ENCODE measurements around the gene ZDHHC14. TPM values are rescaled to one million over a fixed set of nuclear protein-coding genes. Genes with fewer than 3 reads are reported as not detected.
A peak's percentile ranks its signal among the peaks of the same experiment; 100 is the strongest.

The ZDHHC14 gene
- polyA plus RNA-seq, 10 donors = 4.6 to 8.5 (median 5.5) TPM

DNA sequence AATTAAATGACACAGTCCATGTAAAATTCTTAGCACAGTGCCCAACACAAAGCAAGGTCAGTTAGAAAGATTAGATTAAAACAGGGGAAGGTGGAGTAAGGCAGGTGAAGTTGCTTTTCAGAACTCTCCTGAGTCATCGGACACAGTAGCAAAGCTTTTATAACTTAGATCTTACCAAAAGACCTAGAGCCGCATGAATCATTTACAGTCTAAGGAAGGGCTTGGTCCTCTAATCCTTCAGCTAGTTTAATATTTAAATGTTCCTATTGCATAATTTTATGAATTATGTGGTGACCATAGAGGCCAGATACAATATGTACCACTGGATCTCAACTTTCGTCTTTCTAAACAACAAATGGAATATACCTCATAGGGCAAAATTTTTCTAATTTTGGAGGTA is 240.0 kb downstream of the ZDHHC14 start:
- DNase-seq = no peak

DNA sequence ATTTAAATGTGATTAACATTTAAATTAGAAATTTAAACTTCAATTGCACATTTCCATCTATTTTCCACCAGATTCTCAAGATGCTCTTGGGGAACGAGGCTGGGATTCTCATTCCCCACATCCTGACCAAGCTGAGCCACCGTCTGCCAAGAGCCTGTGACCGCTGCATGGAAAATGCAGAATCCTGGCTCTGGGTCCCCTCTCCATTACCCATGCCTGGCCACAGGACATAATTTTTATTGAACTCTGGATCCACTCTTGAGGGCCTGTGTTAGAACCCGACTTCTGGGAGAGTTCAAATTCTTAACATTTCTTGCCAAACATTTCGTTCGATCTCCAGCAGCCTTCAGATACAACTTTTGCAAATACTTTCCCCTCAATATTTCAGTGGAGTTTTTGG is 240.4 kb downstream of the ZDHHC14 start:
- peak in 2 of 3 donors; percentile 70 to 83 for DNase-seq

DNA sequence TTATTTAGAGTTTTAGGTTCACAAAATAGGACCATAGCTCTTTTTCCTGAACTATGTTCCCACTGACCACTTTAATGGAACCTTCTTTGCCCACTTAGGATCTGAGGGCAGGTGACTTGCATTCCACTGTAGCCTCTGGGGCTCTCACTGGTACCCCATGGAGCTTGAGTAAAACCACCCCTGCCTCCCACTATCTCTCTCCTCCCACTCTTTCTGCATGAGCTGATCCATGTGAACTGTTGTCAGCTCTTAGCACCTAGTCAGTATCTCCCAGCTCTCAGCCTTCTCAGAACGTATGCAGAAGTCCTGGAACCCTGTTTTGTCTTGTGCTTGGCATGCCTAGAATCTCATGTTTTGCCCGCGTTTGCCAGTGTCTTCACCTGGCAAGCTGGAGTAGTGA is 241.4 kb downstream of the ZDHHC14 start:
- DNase-seq = no peak

DNA sequence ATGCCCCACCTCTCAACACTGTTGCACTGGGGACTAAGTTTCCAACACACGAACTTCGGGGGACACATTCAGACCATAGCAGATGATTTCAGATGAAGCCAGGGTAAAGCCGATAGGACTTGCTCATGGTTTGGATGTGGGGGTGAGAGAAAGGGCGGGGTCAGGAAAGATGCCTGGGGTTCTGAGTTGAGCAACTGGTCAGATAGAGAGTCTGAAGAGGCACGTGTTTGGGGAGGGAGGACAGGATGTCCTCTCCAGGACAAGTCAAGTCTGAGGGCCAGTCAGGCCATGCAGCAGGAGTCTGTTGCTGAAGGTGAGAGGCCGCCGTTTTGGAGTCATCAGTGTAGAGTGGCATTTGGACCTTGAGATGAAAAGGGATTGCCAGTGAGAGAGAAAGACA is 244.1 kb downstream of the ZDHHC14 start:
- no peak for DNase-seq

DNA sequence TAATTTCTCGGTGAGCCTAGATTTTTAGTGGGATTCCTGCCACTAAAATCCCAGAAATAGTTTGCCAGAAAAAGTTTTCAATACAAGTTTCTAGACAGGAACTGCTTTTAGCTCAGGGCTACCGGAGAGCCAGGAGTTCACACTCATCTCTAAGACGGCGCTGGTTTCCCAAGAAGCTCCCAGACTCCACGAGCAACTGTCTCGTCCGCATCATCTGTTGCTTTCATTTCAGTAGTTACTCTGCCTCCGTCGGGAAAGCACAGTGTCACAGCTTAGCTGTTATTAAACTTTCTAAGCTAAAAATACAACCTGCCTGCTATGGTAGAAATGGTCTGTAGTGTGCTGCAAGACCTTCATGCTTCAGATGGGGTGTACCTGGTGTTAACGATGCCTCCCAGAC is 244.8 kb downstream of the ZDHHC14 start:
- peak in 1 of 3 donors; percentile 50 for DNase-seq

DNA sequence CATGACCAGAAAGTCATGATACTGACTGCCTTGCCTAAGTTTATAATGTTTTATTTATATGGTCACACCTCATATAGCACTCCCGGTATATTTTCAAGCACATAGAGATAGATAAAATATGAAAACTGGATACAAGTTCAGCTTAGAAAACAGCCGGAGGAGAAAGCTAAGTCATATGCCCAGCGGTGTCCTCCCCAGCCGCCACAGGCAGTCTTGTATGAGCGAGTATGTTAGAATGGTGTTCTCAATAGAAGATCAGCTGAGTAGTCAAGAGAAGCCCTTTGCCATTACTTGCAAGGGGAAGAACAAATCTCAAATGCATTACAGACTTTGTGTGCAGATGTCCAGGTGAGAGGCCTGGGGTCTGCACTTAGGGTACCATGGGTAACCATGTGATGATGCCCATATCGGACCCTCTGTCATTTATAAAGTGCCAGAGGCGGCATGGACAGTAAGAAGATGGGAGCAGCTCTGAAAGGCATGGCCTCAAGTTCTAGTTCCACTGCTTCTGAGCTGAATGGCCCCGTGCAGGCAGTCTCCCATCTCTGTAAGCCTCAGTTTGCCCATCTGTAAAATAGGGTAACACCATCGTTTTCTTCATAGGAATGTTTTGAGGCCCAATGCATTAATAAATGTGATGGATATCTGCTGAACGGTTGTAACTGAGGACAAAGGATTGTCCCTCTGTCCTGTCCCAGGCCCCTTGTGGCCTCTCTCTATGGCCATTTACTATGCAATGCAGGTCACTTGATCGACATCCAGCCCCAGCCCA is 246.4 kb downstream of the ZDHHC14 start:
- no peak for DNase-seq

DNA sequence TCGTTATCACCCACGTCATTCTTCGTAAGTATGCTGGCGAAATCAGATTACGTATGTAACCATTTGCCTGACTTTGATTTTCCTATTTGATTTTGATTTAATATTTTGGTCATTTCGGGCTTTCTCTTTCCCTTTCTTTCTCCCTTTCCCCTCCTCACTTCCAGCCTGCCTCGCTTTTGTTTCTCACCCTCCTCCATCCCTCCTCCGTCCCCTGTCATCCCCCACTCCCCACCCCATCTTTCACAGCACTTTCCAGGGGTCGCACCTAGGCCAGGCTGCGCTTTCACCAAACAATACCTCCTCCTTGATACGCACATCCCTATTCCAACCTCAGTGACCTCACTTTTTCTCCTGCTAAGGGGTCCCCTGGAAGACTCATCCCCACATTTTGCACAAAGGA is 247.5 kb downstream of the ZDHHC14 start:
- no peak for DNase-seq

DNA sequence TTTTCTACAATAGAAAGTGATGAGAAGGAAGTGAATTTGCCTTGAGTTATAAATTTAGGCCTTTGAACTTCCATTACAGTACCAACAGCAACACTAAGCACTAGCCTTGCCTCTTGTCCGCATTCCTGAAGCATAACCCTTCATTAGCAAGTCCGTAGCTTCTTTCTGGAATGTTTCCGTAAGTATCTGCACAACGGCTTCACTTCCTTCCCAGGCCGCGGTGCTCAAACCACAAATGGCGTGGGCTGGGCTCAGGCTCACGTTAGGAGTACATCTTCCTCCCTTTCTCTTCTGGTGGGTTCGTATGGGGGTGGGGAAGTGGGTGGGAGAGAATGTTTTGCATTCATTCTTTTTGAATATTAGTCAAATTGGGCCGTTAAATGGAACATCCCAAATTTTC is 248.2 kb downstream of the ZDHHC14 start:
- no peak for DNase-seq

DNA sequence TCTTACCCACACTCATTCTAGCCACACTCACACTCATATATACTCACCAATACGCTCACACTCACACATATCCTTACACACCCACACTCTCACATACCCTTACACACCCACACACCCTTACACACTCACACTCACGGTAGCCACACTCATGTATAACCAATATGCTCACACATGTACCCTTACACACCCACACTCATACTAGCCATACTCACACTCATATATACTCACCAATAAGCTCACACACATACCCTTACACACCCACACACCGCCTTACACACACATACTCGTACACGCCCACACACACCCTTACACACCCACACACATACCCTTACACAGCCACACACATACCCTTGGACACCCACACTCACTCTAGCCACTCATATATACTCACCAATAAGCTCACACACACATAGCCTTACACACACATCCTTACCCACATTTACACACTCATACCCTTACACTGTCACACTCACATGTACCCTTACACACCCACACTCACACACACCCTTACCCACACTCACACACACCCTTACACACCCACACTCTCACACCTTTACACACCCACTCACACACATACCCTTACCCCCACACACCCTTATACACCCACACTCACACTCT is 249.6 kb downstream of the ZDHHC14 start:
- DNase-seq = no peak

DNA sequence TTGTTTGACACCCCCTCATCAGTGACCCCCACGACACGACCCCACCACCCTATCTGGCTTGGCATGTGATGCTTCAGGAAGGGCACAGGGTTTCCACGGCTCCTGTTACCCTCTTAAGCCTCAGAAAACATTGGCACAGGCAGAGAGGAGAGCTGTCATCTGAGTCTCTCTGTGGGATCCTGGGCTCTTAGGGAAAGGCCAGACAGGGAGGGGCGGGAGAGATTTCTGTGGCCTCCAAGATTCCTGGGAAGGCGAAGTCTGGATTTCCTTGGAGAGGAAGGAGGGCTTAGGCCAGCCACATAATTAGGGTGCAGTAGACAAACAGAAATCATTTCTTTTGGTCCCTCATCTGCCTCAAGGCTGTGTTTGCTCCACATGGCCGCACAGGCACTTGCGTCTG is 250.4 kb downstream of the ZDHHC14 start:
- no peak for DNase-seq

DNA sequence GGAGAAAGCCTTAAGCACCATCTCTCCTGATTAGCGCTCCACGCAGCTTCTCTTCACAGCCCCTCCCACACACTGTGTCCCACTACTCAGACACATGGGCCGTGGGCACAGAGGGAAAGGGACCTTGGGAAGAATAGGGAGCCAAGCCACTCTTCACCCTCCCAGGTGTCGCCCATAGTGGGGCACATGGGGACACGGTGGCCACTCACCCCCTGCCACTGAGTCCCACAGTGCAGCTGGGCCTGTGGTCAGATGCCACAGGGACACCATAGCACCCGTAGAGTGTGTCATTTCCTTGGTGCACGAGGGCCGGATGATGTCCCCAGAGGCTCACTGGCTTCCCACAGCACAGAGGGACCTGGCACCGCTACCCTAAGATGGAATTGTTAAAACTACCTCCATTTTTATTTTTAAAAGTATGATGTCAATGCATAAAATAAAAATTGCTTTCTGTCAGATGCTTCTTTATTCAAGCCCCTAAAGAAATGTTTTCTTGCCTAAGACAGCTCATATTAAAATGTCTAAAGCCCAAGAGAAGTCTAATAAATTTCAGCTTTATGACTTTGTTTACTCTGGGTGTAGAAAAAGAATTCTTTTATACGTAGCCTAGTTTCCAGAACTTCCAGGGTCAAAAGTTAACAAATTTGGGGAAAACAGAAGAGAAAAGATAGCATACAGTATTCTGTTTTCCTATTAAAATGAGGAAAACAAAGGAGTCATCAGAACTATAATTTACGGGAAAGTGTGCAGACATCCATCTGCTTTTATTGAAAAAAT is 251.0 kb downstream of the ZDHHC14 start:
- DNase-seq = peak in 1 of 3 donors; percentile 40

DNA sequence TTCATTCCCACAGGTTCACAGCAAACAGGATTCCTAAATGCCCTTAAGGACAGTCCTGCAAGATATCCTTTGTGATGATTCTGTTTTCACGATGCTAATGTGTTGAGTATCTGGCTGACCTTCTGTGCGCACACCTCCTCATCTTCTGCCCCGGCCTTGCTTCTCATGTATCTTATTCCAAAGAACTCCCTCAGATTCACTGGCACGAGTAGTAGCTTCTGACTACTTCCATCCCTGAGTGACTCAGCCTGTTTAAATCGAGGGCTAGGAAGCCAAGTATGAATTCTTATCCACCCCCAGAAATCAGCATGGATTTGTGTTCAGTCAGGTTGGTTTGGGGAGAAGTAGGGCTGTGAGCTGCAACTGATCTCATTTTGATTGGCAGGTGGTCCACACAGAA is 251.8 kb downstream of the ZDHHC14 start:
- DNase-seq = peak; percentile 42 to 79 (median 54)

DNA sequence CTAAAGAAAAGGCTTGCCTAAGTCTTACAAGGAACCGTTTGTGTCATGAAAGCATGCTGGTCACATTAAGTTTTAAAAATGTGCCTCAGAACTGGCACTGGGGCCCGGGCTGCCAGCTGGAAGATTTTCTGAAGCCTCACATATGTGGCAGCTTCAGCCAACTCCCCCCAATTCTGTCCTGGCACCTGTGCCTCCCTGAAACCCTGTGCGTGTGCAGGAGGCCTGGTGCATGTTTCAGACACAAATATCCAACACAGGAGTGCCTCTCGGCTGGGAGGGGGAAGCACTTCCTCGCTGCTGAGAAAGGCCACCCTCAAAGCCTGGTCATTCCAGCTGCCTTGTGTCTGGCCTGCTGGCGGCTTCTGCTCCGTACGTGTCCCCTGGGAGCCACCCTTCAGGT is 253.6 kb downstream of the ZDHHC14 start:
- DNase-seq = no peak

DNA sequence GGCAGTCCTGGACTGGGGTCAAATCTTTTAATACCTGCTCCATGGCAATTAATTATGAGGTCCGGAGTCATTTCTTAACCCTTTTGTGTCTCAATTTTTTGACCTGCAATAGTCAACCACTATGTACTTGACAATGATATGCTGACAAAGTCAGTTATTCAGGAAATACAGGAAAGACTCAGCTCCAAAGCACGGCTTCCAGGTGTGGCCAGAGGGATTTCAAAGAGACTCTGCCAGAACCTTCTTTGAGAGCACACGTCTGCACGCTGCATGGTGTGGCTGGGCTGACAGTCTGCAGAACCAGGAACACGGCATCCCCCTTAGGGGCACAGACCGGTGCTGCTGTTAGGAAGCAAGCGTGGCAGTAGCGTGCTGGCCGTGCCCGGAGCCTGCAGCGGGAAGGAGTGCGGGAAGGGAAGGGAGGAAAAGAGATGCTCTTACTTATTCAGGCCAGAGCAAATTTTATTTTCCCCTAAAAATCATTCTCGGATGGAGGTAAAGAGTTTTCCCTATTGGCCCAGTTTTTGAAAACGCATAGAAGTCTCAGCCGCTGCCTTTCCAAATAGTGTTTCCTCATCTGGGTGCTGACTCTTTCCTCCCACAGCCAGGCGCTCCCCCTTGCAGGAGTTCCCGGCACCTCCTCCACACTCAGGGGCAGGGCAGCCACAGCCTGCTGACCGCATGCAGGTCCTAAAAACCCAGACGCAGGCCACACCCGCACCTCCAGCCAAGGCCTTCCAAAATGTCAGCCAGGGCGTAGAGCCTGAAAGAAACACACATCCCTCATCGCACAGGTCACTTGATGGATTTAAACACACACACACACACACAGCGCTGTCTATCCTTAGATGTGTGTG is 254.6 kb downstream of the ZDHHC14 start:
- no peak for DNase-seq

DNA sequence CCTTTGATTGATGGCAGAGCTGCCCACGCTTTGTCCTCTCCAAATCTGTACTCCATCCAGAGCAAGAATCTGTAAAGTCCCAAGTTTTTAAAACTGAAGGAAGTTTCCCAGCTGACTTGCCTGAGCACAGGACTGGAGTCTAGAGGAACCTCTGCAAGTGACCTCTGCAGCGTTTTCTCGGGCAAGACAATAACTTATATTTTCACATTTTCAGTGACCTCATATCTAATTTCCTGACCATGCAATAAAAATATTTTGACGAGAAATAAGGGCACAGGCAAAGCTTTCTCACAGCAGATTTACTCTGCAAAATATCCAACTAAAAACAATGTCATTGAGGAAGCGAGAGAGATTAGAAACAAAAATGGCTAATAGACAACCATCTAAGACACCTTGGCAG is 256.5 kb downstream of the ZDHHC14 start:
- no peak for DNase-seq

DNA sequence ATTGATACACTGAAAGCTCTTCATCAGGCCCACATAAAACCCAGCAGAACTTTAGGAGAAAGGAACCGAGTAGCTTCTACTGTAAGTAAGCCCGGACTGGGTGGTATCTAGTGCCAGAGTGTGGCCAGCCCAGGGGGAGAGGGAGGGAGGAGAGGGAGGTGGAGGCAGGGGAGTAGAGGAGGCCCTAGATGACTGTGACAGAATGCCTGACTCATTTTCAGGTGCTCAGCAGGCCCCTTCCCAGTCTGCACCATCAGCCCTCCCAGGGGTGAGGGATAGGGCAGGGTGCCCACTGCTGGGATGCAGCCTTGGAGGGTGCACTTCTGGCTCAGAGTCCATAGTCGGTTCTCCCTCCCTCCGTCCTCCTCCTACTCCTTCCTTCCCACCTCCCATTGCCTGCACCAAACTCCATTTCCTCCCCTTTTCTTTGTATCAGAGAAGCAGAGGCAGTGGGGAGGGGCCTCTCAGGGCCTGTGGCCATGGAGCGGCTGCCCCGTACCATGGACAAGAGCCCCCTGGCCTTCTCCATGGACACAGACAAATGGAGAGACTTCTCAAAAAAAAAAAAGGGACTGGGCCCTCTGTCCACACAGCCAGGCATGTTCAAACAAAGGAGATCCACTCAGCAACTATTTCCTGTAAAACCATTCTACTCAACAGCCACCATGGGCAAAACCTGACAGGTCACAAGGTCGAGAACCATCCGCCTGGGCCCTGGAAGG is 257.1 kb downstream of the ZDHHC14 start:
- no peak for DNase-seq

DNA sequence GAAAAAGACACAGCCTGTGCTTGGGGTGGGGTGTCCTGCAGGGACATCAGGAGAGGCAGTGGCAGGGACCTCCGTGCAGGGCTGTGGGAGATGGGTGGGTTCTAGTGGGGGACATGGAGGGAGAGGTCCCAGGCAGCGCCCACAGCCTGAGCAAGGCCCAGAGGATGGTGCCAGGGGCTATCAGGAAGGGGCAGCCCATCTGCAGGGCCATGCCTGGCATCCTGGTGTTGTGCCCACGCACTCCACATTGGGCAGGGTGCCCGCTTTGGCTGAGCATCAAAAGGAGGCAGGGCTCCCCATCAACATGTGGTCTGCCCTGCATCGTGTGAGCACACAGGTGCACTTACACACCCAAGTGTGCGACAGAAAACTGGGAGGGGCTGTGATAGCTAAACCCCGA is 257.8 kb downstream of the ZDHHC14 start:
- no peak for DNase-seq

DNA sequence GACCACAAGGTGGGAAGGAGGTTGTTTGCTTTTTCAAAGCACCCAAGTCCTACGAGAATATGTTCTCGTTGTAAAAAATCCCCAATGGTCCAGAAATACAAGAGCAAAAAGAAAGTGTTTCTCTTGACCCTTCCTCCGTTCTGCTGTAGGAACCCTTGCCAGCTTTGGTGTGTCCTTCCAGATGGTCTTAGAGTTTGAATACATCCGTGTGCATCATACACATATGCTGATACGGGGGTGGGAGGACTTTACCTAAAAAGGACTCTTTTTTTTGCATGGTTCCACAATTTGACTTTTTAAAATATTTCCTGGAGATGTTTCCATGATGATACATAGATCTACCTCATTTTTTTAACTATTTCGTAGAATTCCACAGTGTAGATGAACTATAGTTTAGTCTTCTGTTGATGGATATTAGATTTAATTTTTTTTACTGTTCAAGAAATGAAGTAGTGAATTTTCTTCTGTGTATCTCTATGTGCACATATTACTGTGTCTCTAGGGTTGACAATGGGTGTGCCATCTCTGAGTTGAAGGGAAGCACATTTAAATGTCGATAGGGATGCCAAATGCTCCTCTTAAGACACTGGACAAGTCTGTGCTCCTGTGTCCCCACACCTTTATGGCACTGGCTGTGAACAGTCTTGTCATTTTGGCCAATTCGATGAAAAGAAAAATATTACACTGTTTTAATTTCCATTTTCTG is 259.9 kb downstream of the ZDHHC14 start:
- DNase-seq = no peak

DNA sequence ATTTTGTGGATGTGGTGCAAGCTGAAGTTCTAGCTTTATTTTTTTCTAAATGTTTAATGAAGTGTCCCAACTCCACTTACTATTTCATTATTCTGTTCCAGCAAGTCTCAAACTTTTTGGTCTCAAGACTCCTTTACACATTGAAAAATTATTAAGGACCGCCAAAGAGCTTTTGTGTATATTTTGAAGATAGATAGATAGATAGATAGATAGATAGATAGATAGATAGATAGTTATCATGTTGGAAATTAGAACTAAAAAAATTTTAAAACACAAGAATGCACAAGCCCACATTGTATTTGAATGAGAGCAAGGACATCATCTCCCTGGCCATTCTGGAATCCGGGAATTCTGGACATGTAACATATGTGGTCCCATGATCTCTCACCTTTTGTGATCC is 260.8 kb downstream of the ZDHHC14 start:
- no peak for DNase-seq

DNA sequence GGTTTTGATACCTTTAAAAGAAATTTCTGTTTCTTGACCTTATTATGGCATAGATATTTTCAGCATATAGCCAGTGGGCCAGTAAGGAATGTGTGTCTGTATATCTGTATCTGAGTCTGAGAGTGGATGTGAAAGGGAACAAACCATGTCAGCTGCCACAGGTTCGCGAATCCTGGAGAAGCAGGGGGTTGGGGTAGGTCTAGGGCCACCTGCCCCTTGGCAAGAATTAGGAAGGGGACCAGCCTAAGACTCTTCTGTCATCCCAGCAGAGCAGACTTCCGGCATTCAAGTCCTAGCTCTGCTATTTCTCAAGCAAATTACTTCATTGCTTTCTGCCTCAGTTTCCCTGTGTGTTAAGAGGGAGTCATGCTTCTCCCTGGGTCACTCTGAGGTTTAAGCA is 261.7 kb downstream of the ZDHHC14 start:
- DNase-seq = no peak
